Osteoblast (primary cell): ENCODE measurements around the gene EVI5L. TPM values are rescaled to one million over a fixed set of nuclear protein-coding genes. Genes with fewer than 3 reads are reported as not detected.

Experiments used
- DNase-seq: peaks from one replicate; pipeline ENCODE4 v3.0.0; 2011; ENCODE audit warnings: low spot score, mixed read lengths; ENCODE audit not compliant: insufficient read length; ENCODE audit errors: missing footprints
- H2AFZ ChIP-seq: 2 replicates; pipeline ENCODE4 v1.6.0; 2011; ENCODE audit warnings: mild to moderate bottlenecking, low read length
- H3K27ac ChIP-seq: 2 replicates; pipeline ENCODE4 v1.5.1; 2011; ENCODE audit warnings: mild to moderate bottlenecking, low read depth, low read length, moderate library complexity
- H3K27me3 ChIP-seq: 2 replicates; pipeline ENCODE4 v1.6.0; 2012; ENCODE audit warnings: mild to moderate bottlenecking, control low read depth, inconsistent platforms, low read length, moderate library complexity; ENCODE audit not compliant: insufficient read depth
- H3K36me3 ChIP-seq: 2 replicates; pipeline ENCODE4 v1.5.1; 2011; ENCODE audit warnings: mild to moderate bottlenecking, low read length, control low read depth, moderate library complexity; ENCODE audit not compliant: insufficient read depth
- H3K4me1 ChIP-seq: 2 replicates; pipeline ENCODE4 v1.5.1; 2011; ENCODE audit warnings: mild to moderate bottlenecking, low read length, control low read depth, moderate library complexity; ENCODE audit not compliant: insufficient read depth
- H3K4me2 ChIP-seq: 2 replicates; pipeline ENCODE4 v1.6.0; 2011; ENCODE audit warnings: mild to moderate bottlenecking, low read length; ENCODE audit not compliant: insufficient read depth
- H3K4me3 ChIP-seq: fragments of 200-600 bp; sonication (generic); 3 replicates; pipeline ENCODE4 v1.5.1; 2012; ENCODE audit warnings: mild to moderate bottlenecking, low read length, inconsistent platforms; ENCODE audit not compliant: insufficient read depth
- H3K79me2 ChIP-seq: 2 replicates; pipeline ENCODE4 v1.6.0; 2012; ENCODE audit warnings: mild to moderate bottlenecking, low read length, control low read depth, inconsistent platforms; ENCODE audit not compliant: insufficient read depth
- H3K9me3 ChIP-seq: 2 replicates; pipeline ENCODE4 v1.5.1; 2011; ENCODE audit warnings: low read depth, low read length, control low read depth
- H4K20me1 ChIP-seq: 2 replicates; pipeline ENCODE4 v1.6.0; 2012; ENCODE audit warnings: mild to moderate bottlenecking, low read length, control low read depth; ENCODE audit not compliant: insufficient read depth
- total RNA-seq: library from RNA; depleted of rRNA; stranded (reverse); fragments of >200 nt; gene quantifications from 2 replicates; pipeline ENCODE4 v1.2.3, GENCODE V29; 2012
- TF ChIP-seq, protein P1 (sequence below): IDR thresholded peaks from 2 replicates; pipeline ENCODE4 v1.5.1; 2011; ENCODE audit warnings: mild to moderate bottlenecking, low read depth, low read length, moderate library complexity; ENCODE audit errors: extremely low read depth

The EVI5L gene
- total RNA-seq, 1 donor, result 26.1 TPM

DNA sequence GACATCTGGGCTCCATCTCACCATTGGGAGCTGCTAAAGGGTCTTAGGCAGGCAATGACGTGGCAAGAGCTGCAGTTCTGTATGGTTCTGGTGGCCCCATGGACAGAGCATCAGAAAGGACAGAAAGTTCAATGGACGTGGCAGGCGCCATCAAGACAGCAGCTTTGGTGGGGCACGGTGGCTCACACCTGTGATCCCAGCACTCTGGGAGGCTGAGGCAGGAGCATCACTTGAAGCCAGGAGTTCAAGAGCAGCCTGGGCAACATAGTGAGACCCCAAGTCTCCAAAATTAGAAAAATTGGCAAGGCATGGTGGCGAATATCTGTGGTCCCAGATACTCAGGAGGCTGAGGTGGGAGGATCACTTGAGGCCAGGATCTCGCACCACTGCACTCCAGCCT is 9.5 kb downstream of the EVI5L start:
- Histone ChIP-seq H2AFZ (no peak overlapping the region), H3K4me3 (no peak overlapping the region), H3K79me2 (peaks cover 35% of the 10 kb centered on the region), H3K27me3 (no peaks in the 10 kb centered on the region), H3K4me1 (peaks cover 17% of the 10 kb centered on the region), H4K20me1 (peaks cover 10% of the 10 kb centered on the region), H3K4me2 (no peak overlapping the region), H3K9me3 (no peaks in the 10 kb centered on the region), H3K27ac (no peak overlapping the region), H3K36me3 (no peaks in the 10 kb centered on the region)
- no peak for DNase-seq
- TF ChIP-seq, protein P1, sequence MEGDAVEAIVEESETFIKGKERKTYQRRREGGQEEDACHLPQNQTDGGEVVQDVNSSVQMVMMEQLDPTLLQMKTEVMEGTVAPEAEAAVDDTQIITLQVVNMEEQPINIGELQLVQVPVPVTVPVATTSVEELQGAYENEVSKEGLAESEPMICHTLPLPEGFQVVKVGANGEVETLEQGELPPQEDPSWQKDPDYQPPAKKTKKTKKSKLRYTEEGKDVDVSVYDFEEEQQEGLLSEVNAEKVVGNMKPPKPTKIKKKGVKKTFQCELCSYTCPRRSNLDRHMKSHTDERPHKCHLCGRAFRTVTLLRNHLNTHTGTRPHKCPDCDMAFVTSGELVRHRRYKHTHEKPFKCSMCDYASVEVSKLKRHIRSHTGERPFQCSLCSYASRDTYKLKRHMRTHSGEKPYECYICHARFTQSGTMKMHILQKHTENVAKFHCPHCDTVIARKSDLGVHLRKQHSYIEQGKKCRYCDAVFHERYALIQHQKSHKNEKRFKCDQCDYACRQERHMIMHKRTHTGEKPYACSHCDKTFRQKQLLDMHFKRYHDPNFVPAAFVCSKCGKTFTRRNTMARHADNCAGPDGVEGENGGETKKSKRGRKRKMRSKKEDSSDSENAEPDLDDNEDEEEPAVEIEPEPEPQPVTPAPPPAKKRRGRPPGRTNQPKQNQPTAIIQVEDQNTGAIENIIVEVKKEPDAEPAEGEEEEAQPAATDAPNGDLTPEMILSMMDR, result no peak

DNA sequence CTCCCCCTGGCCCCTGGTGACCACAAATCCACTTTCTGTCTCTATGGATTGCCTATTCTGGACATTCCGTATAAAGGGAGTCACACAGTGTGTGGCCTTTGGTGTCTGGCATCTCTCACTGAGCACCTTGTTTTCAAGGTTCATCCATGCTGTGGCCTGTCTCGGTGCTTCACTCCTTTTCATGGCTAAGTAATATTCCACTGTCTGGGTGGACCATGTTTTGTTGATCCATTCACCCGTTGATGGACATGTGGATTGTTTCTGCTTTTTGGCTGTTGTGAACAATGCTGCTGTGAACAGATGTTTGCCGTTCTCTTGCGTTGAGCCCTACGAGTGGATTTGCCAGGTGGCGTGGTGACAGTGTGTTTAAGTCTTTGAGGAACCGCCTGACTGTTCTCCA is 10.6 kb downstream of the EVI5L start:
- DNase-seq, result no peak
- H3K36me3 ChIP-seq, result no peaks in the 10 kb centered on the region
- no peak overlapping the region for H3K27ac ChIP-seq
- H3K4me1 ChIP-seq, result peaks cover 17% of the 10 kb centered on the region
- no peaks in the 10 kb centered on the region for H3K27me3 ChIP-seq
- H3K4me2 ChIP-seq, result no peak overlapping the region
- no peaks in the 10 kb centered on the region for H3K9me3 ChIP-seq
- H3K79me2 ChIP-seq, result peaks cover 31% of the 10 kb centered on the region
- peaks cover 20% of the 10 kb centered on the region for H4K20me1 ChIP-seq
- no peak overlapping the region for H2AFZ ChIP-seq
- H3K4me3 ChIP-seq, result no peak overlapping the region
- TF ChIP-seq, protein P1, result no peak

DNA sequence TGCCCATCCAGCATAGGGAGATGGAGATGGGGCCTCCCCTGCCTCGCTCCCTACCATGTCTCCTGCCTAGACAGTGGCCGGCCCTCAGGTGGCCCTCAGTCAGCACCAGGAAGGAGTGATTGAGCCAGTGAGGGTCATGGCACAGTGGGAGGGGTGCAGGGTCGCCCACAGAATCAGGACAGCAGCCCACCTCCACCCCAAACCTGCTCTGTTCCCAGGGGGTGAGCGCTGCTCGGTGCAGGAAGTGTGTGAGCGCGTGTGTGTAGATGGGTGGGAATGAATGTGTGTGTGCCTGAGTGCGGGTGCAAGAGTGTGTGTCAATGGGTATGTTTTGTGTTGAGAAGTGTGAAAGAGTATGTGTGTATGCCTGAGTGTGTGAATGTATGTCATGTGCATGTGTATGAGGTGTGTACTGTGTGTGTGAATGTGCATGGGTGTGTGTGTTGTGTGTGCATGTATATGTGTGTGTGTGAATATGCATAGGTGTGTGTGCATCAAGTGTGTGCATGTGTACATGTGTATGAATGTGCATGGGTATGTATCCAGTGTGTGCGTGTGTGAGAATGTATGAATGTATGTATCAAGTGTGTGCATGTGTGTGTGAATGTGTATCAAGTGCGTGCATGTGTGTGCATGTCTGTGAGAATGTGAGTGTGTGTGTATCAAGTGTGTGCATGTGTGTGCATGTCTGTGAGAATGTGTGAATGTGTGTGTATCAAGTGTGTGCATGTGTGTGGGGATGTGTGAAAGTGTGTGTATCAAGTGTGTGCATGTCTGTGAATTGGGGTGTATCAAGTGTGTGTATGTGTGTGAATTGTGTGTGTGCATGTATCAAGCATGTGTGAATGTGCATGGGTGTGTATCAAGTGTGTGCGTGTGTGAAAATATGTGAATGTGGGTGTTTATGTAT is 12.0 kb downstream of the EVI5L start:
- H3K9me3 ChIP-seq, result no peaks in the 10 kb centered on the region
- no peak overlapping the region for H3K4me3 ChIP-seq
- peaks cover 20% of the 10 kb centered on the region for H4K20me1 ChIP-seq
- H3K36me3 ChIP-seq, result no peaks in the 10 kb centered on the region
- no peak overlapping the region for H2AFZ ChIP-seq
- TF ChIP-seq, protein P1, result no peak
- no peaks in the 10 kb centered on the region for H3K27me3 ChIP-seq
- no peak for DNase-seq
- H3K4me2 ChIP-seq, result no peak overlapping the region
- H3K27ac ChIP-seq, result no peak overlapping the region
- H3K4me1 ChIP-seq, result peaks cover 17% of the 10 kb centered on the region
- peaks cover 26% of the 10 kb centered on the region for H3K79me2 ChIP-seq

DNA sequence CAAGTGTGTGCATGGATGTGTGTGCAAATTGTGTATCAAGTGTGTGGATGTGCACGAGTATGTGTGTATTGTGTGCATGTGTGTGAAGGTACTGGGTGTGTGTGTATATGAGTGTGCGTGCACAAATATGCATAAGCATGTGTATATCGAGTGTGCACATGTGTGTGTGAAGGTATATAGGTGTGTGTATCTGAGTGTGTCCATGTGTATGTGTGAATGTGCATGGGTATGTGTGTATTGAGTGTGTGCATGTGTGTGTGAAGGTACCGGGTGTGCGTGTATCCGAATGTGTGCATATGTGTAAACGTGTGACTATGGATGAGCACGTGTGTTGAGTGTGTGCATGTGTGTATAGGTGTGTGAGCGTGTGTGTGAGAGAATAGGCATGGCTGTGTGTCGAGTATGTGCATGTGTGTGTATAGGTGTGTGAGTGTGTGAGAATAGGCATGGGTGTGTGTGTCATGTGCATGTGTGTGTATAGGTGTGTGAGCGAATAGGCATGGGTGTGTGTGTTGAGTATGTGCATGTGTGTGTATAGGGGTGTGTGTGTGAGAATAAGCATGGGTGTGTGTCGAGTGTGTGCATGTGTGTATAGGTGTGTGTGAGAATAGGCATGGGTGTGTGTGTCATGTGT is 12.8 kb downstream of the EVI5L start:
- TF ChIP-seq, protein P1, result no peak

More for the DNA sequence above, 12.8 kb downstream of the EVI5L start:
- peaks cover 12% of the 10 kb centered on the region for H3K4me1 ChIP-seq
- no peaks in the 10 kb centered on the region for H3K27me3 ChIP-seq
- no peak overlapping the region for H3K4me3 ChIP-seq
- no peaks in the 10 kb centered on the region for H3K9me3 ChIP-seq
- H3K36me3 ChIP-seq, result no peaks in the 10 kb centered on the region
- peaks cover 24% of the 10 kb centered on the region for H3K79me2 ChIP-seq
- no peak overlapping the region for H2AFZ ChIP-seq
- H3K4me2 ChIP-seq, result no peak overlapping the region
- H3K27ac ChIP-seq, result no peak overlapping the region
- H4K20me1 ChIP-seq, result peaks cover 20% of the 10 kb centered on the region
- no peak for DNase-seq
